Adrenal gland (tissue), 12 donors: ENCODE data around the gene FGD4. TPM values are rescaled to one million over a fixed set of nuclear protein-coding genes. Genes with fewer than 3 reads are reported as not detected.

Experiments used
- DNase-seq, 7 donors: peaks; one replicate each; pipeline ENCODE4 v3.0.0-alpha.2; 2019 to 2020
- H3K27ac ChIP-seq, 5 donors: fragments of 200-600 bp; sonication (generic) in 4 of 5; 1 replicate in 3 of 5; 2 replicates in 2 of 5; pipeline versions ENCODE4 v1.5.1 to v1.8.0; 2016 to 2020; ENCODE audit warnings: mild to moderate bottlenecking in 1 of 5
- H3K27me3 ChIP-seq: fragments of 200-600 bp; 2 replicates; pipeline ENCODE4 v1.8.0; 2021
- H3K36me3 ChIP-seq, 2 donors: fragments of 200-600 bp; replicated peaks in 1 of 2; 1 replicate in 1 of 2; 2 replicates in 1 of 2; pipeline versions ENCODE4 v1.5.1 to v1.8.0; 2018 to 2022
- H3K4me1 ChIP-seq, 2 donors: fragments of 200-600 bp; replicated peaks in 1 of 2; 1 replicate in 1 of 2; 2 replicates in 1 of 2; pipeline versions ENCODE4 v1.5.1 to v1.8.0; 2018 to 2021
- H3K4me3 ChIP-seq, 4 donors: fragments of 200-600 bp; sonication (generic) in 3 of 4; one replicate each; pipeline ENCODE4 v1.5.1; 2016 to 2018
- H3K9me3 ChIP-seq, 3 donors: fragments of 200-600 bp; sonication (generic) in 1 of 3; replicated peaks in 1 of 3; 1 replicate in 2 of 3; 2 replicates in 1 of 3; pipeline versions ENCODE4 v1.5.1 to v1.8.0; 2016 to 2021
- POLR2A ChIP-seq, 2 donors: fragments of 450-650 bp; IDR thresholded peaks; one replicate each; pipeline ENCODE4 v1.6.1; 2017; ENCODE audit warnings: antibody characterized with exemption in 2 of 2, mild to moderate bottlenecking in 2 of 2, moderate library complexity in 1 of 2
- WGBS, 4 donors: extraction: QIAGEN DNeasy Blood & Tissue Kit in 2 of 4; methylation state at CpG; one replicate each; pipeline versions ENCODE4 v1.1.5 to v1.1.7; 2013 to 2017; 5-methylcytosine and 5-hydroxymethylcytosine counted together
- intact Hi-C, 2 donors: fragments of 100-400 bp; cut with DNase I; formaldehyde crosslinking; loops; one replicate each; pipeline versions ENCODE4 v1.14.1 to v1.15.0; 2022 to 2023
- polyA plus RNA-seq, 3 donors: library from polyadenylated mRNA; stranded (reverse); fragments of 200-250 nt in 2 of 3; fragments of 350-450 nt in 1 of 3; fragmentation: Illumina TruSeq in 1 of 3; extraction: RNeasy Lipid Tissue Mini Kit (QIAGEN cat#74804) in 1 of 3; gene quantifications; one replicate each; pipeline ENCODE4 v1.2.3, GENCODE V29; 2013 to 2014
- total RNA-seq, 9 donors: library from RNA; depleted of rRNA in 4 of 9; stranded (reverse); fragments of >200 nt in 4 of 9; fragments of 120-200 nt in 1 of 9; fragmentation: NEBNext Ultra II Directional in 1 of 9; extraction: Animal tissue kit (Norgen Biotek cat#: 25700) in 1 of 9; gene quantifications; one replicate each; pipeline versions ENCODE4 v1.1.0 to v1.2.4, GENCODE V29; 2013 to 2023
- TF ChIP-seq, protein P1 (sequence below), 6 experiments: fragments of 450-650 bp in 4 of 6; fragments of 200-600 bp in 2 of 6; sonication (generic) in 1 of 6; IDR thresholded peaks; 1 replicate in 5 of 6; 2 replicates in 1 of 6; pipeline versions ENCODE4 v1.5.1 to v1.8.0; 2016 to 2021; ENCODE audit warnings: antibody characterized with exemption in 6 of 6, mild to moderate bottlenecking in 2 of 6, moderate library complexity in 1 of 6
- donor health status: healthy with polysubstance abuse.
- donor health status: Bipolar disorder and iron deficiency.
- donor health status: DM: yes; HTN: yes; CAD: no.
- donor health status: DM: no; HTN: no; CAD: no.
- donor health status: DM: no; HTN: no; CAD: no.
- donor health status: DM: yes; HTN: yes; CAD: no.

FGD4 gene
- total and polyA plus RNA-seq, 12 donors: 1.7 to 38.5 (median 16.6) TPM

DNA sequence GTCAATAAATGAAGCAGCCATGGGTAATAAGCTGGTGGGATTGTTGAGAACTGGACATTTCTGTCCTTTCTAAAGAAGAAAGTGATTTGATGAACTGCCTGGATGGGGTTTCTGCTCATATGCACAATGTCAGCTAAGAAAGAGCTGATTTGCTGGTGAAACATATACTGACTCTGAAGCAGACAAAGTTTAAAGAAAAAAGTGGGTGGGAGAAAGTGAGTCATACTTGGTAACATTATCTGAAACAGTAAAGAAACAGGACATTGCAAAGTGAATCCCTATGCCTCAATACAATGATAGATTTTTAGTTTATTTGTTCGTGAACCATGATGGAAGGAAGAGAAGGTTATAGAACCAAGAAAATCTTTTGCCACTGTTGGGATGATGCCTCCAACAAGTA, 184.2 kb downstream of the FGD4 start:
- Histone ChIP-seq H3K36me3 (peaks cover 0 to 10% of the 10 kb centered on the region in 2 donors), H3K4me3 (no peak overlapping the region), H3K9me3 (no peaks in the 10 kb centered on the region), H3K4me1 (peaks cover 5 to 15% of the 10 kb centered on the region in 2 donors), H3K27ac (peak overlapping the region in 3 of 5 donors; percentile 19 to 24 (median 23)), H3K27me3 (no peaks in the 10 kb centered on the region)
- intact Hi-C loops: no loop called here
- 86 to 95% (median 93%) methylated on average over 1 of the region's 1 CpG for WGBS, 4 donors
- TF ChIP-seq, protein P1, sequence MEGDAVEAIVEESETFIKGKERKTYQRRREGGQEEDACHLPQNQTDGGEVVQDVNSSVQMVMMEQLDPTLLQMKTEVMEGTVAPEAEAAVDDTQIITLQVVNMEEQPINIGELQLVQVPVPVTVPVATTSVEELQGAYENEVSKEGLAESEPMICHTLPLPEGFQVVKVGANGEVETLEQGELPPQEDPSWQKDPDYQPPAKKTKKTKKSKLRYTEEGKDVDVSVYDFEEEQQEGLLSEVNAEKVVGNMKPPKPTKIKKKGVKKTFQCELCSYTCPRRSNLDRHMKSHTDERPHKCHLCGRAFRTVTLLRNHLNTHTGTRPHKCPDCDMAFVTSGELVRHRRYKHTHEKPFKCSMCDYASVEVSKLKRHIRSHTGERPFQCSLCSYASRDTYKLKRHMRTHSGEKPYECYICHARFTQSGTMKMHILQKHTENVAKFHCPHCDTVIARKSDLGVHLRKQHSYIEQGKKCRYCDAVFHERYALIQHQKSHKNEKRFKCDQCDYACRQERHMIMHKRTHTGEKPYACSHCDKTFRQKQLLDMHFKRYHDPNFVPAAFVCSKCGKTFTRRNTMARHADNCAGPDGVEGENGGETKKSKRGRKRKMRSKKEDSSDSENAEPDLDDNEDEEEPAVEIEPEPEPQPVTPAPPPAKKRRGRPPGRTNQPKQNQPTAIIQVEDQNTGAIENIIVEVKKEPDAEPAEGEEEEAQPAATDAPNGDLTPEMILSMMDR (IDR thresholded peaks at IDR 0.05): no peak
- TF ChIP-seq POLR2A (IDR thresholded peaks at IDR 0.05): no peak
- DNase-seq: no peak

DNA sequence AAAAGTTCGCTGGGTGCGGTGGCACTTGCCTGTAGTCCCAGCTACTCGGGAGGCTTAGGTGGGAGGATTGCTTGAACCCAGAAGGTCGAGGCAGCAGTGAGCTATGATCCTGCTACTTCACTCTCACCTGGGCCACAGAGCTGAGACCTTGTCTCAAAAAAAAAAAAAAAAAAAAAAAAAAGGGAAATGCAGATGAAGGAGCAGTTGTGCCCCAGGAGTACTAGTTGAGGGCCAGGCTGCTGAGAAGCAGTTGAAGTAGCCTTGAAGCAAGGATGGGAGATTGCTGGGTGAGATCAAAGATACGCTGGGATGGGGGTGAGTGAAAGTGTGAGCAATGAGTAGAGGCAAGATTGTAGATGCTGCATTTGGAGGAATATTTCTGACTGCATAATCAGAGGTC, 186.3 kb downstream of the FGD4 start:
- no peak for TF ChIP-seq POLR2A (IDR thresholded peaks at IDR 0.05)
- TF ChIP-seq, protein P1 (IDR thresholded peaks at IDR 0.05): no peak
- 85 to 93% (median 92%) methylated on average over 5 of the region's 5 CpGs for WGBS, 4 donors

GRCh38 chr12:32586390-32586789, 187.0 kb downstream of the FGD4 start:
- Histone ChIP-seq H3K27me3 (no peaks in the 10 kb centered on the region), H3K27ac (no peak overlapping the region), H3K9me3 (no peaks in the 10 kb centered on the region), H3K4me3 (no peak overlapping the region), H3K4me1 (peaks cover 5 to 15% of the 10 kb centered on the region in 2 donors), H3K36me3 (peaks cover 0 to 15% of the 10 kb centered on the region in 2 donors)
- 56 to 68% (median 64%) methylated on average over 2 of the region's 2 CpGs for WGBS, 4 donors
- intact Hi-C loops: no loop called here
- no peak for DNase-seq
- TF ChIP-seq, protein P1 (IDR thresholded peaks at IDR 0.05): no peak
- no peak for TF ChIP-seq POLR2A (IDR thresholded peaks at IDR 0.05)

More for the DNA sequence above, 186.3 kb downstream of the FGD4 start:
- Histone ChIP-seq H3K27me3 (no peaks in the 10 kb centered on the region), H3K27ac (no peak overlapping the region), H3K4me1 (peaks cover 5 to 15% of the 10 kb centered on the region in 2 donors), H3K36me3 (peaks cover 0 to 10% of the 10 kb centered on the region in 2 donors), H3K9me3 (no peaks in the 10 kb centered on the region), H3K4me3 (no peak overlapping the region)
- intact Hi-C loops: no loop called here
- no peak for DNase-seq

GRCh38 chr12:32587581-32588495, 188.5 kb downstream of the FGD4 start:
- Histone ChIP-seq H3K36me3 (peaks cover 0 to 9% of the 10 kb centered on the region in 2 donors), H3K27me3 (no peaks in the 10 kb centered on the region), H3K9me3 (no peaks in the 10 kb centered on the region), H3K27ac (no peak overlapping the region), H3K4me3 (no peak overlapping the region), H3K4me1 (peaks cover 5 to 12% of the 10 kb centered on the region in 2 donors)
- WGBS, 4 donors: 83 to 93% (median 86%) methylated on average over 4 of the region's 4 CpGs
- TF ChIP-seq POLR2A (IDR thresholded peaks at IDR 0.05): no peak
- TF ChIP-seq, protein P1 (IDR thresholded peaks at IDR 0.05): no peak
- no peak for DNase-seq
- intact Hi-C loops: no loop called here
